Neural cell (in vitro differentiated cells): Measurements from ENCODE around the gene HDAC4. TPM values are rescaled to one million over a fixed set of nuclear protein-coding genes. Genes with fewer than 3 reads are reported as not detected.

Experiments used
- H2AFZ ChIP-seq: fragments of 200-600, 300-800 bp; sonication (generic), shearing (Covaris generic); 2 replicates; pipeline ENCODE4 v1.6.0; 2014; ENCODE audit warnings: low read depth, mild to moderate bottlenecking, antibody characterized with exemption, low read length, moderate library complexity
- H3F3A ChIP-seq: fragments of 200-600 bp; shearing (Covaris generic); 2 replicates; pipeline ENCODE4 v1.6.1; 2016; ENCODE audit warnings: mild to moderate bottlenecking, moderate library complexity, mixed read lengths, antibody characterized with exemption, low read length; ENCODE audit not compliant: insufficient read depth, poor library complexity, severe bottlenecking
- H3K27ac ChIP-seq: fragments of 200-600, 300-800 bp; sonication (generic), shearing (Covaris generic); 2 replicates; pipeline ENCODE4 v1.5.1; 2014; ENCODE audit warnings: mild to moderate bottlenecking, low read length, moderate library complexity
- H3K27me3 ChIP-seq: fragments of 300-800, 200-600 bp; sonication (generic), shearing (Covaris generic); 2 replicates; pipeline ENCODE4 v1.6.0; 2014; ENCODE audit warnings: mild to moderate bottlenecking, low read depth, low read length, moderate library complexity; ENCODE audit not compliant: insufficient read depth
- H3K36me3 ChIP-seq: fragments of 300-800, 200-600 bp; sonication (generic), shearing (Covaris generic); 2 replicates; pipeline ENCODE4 v1.5.1; 2014; ENCODE audit warnings: mild to moderate bottlenecking, antibody characterized with exemption, low read length, moderate library complexity; ENCODE audit not compliant: insufficient read depth
- H3K4me2 ChIP-seq: fragments of 300-800, 200-600 bp; sonication (generic), shearing (Covaris generic); 2 replicates; pipeline ENCODE4 v1.6.0; 2014; ENCODE audit warnings: mild to moderate bottlenecking, low read length
- H3K4me3 ChIP-seq: fragments of 300-800, 200-600 bp; sonication (generic), shearing (Covaris generic); 2 replicates; pipeline ENCODE4 v1.5.1; 2014; ENCODE audit warnings: mild to moderate bottlenecking, low read length, moderate library complexity
- H3K79me2 ChIP-seq: fragments of 200-600 bp; shearing (Covaris generic); replicated peaks from 2 replicates; pipeline ENCODE4 v1.6.0; 2014; ENCODE audit warnings: mild to moderate bottlenecking, low read length, moderate library complexity; ENCODE audit not compliant: insufficient read depth
- H3K9ac ChIP-seq: fragments of 300-800, 200-600 bp; sonication (generic), shearing (Covaris generic); 2 replicates; pipeline ENCODE4 v1.6.1; 2016; ENCODE audit warnings: mild to moderate bottlenecking, low read length, mixed read lengths
- H3K9me2 ChIP-seq: fragments of 200-600 bp; shearing (Covaris generic); 2 replicates; pipeline ENCODE4 v1.6.1; 2016; ENCODE audit warnings: mild to moderate bottlenecking, low read length, mixed read lengths; ENCODE audit not compliant: insufficient read depth
- H3K9me3 ChIP-seq: fragments of 200-600, 300-800 bp; sonication (generic), shearing (Covaris generic); 2 replicates; pipeline ENCODE4 v1.6.1; 2016; ENCODE audit warnings: mild to moderate bottlenecking, mixed run types, low read length, moderate library complexity, mixed read lengths
- H4K20me1 ChIP-seq: fragments of 200-600 bp; shearing (Covaris generic); 2 replicates; pipeline ENCODE4 v1.6.1; 2016; ENCODE audit warnings: mild to moderate bottlenecking, mixed run types; ENCODE audit not compliant: insufficient read depth
- EP300 ChIP-seq: fragments of 450-650 bp; conservative IDR thresholded peaks from 2 replicates; pipeline ENCODE4 v1.6.1; 2014; ENCODE audit warnings: antibody characterized with exemption, mild to moderate bottlenecking, moderate library complexity; ENCODE audit not compliant: poor library complexity, severe bottlenecking
- EZH2 ChIP-seq: fragments of 200-600, 300-800 bp; shearing (Covaris generic), sonication (generic); IDR thresholded peaks from 2 replicates; pipeline ENCODE4 v1.6.1; 2014; ENCODE audit warnings: antibody characterized with exemption, low read length, borderline replicate concordance, mild to moderate bottlenecking; ENCODE audit not compliant: insufficient read depth, poor library complexity, severe bottlenecking
- MXI1 ChIP-seq: fragments of 450-650 bp; conservative IDR thresholded peaks from 2 replicates; pipeline ENCODE4 v1.6.1; 2014; ENCODE audit warnings: antibody characterized with exemption, mild to moderate bottlenecking; ENCODE audit not compliant: poor library complexity, severe bottlenecking
- POLR2AphosphoS5 ChIP-seq: IDR thresholded peaks from 2 replicates; pipeline ENCODE4 v1.6.1; 2012
- RAD21 ChIP-seq: fragments of 450-650 bp; conservative IDR thresholded peaks from 2 replicates; pipeline ENCODE4 v1.6.1; 2014; ENCODE audit warnings: antibody characterized with exemption, mild to moderate bottlenecking, moderate library complexity
- SMC3 ChIP-seq: fragments of 450-650 bp; conservative IDR thresholded peaks from 2 replicates; pipeline ENCODE4 v1.6.1; 2014; ENCODE audit warnings: antibody characterized with exemption, mild to moderate bottlenecking, moderate library complexity; ENCODE audit not compliant: poor library complexity
- TAF1 ChIP-seq: IDR thresholded peaks from 2 replicates; pipeline ENCODE4 v1.6.1; 2012; ENCODE audit warnings: low read depth
- polyA plus RNA-seq: library from polyadenylated mRNA; depleted of rRNA; stranded (reverse); fragments of >200 nt; gene quantifications from 2 replicates; pipeline ENCODE4 v1.2.3, GENCODE V29; 2014
- TF ChIP-seq, protein P1 (sequence below): IDR thresholded peaks from 2 replicates; pipeline ENCODE4 v1.6.1; 2012; ENCODE audit warnings: borderline replicate concordance
- TF ChIP-seq, protein P2 (sequence below): fragments of 450-650 bp; IDR thresholded peaks from 2 replicates; pipeline ENCODE4 v1.5.1; 2014; ENCODE audit warnings: antibody characterized with exemption, mild to moderate bottlenecking, moderate library complexity; ENCODE audit not compliant: poor library complexity, severe bottlenecking

HDAC4 gene
- polyA plus RNA-seq, 1 donor from 2014 or later, result 3.4 TPM

DNA sequence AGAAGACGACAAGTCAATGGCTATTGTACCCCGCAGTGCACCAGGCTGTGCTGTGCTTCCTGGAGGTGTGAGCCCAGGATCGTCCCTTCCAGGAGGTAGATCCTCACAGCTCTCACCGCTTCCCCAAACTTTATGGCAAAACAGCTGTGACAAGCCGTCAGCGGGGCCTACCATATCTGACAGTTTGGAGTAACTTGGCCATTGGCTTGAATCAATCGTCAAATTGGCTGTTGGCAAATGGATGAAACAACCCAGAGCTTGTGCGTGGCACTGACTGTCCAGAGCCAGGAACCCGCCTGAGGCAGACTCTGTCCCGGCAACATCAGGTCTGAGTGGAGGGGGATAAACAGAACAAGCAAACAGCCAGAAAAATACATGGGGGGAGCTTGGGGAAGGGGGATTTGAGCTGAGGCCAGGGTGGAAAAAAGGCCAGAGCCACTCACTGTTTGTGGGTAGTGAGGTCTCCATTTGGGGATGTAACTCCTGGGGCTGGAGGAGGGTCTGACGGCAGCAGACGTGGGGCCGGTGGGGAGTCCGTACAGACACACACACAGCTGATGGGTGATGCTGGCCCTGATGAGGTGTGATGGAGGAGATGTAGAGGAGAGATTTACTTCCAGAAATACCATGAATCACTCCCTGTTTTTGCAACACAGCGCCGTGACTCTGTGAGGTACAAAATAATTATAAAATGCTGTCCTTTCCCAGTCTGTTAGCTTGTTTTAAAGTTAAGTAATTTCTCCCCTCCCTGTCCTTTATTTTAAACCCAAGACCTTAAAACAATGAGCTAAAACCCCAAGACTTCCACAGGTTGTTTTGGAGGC is 378.2 kb downstream of the HDAC4 start:
- H4K20me1 ChIP-seq, result no peaks in the 10 kb centered on the region
- H3K9me3 ChIP-seq, result no peaks in the 10 kb centered on the region

DNA sequence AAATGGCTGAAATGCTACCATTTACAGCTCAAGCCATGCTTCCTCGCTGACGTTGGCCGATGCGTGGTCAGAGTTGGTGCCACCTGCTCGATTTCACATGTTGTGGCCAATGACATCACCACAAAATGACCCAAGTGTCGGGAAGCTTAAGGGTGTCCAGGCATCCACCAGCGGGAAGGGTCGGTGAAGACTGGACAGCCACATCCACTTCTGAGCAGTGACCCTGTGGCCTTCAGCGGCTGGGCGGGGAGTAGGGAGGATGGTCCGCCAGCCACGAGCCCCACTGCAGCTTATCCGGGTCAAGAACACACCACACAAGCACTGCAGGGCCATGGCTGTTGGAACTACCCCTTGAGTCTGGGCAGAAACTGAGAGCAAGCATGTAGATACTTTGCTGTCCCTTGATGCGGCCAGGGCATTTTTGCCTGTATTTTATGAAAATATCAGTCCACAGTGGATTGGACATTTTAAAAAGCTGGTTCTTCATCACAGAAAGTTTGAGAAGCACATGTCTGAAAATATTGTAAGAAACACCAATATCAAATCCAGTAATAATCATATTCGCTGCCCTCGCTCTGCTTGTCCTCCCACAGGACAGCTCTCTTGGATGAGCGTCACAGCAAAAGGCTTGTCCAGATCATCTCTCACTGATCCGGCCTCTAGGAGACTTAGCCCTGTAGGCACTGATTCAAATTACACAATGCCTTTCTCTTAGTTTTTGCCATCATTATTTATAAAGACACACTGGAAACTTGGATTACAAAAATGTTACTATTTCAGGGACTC is 379.0 kb downstream of the HDAC4 start:
- H3K4me2 ChIP-seq, result no peak overlapping the region
- no peaks in the 10 kb centered on the region for H3K36me3 ChIP-seq
- TF ChIP-seq SMC3 (no peak), POLR2AphosphoS5 (no peak), MXI1 (no peak), EP300 (no peak), EZH2 (no peak)
- TF ChIP-seq, protein P1, sequence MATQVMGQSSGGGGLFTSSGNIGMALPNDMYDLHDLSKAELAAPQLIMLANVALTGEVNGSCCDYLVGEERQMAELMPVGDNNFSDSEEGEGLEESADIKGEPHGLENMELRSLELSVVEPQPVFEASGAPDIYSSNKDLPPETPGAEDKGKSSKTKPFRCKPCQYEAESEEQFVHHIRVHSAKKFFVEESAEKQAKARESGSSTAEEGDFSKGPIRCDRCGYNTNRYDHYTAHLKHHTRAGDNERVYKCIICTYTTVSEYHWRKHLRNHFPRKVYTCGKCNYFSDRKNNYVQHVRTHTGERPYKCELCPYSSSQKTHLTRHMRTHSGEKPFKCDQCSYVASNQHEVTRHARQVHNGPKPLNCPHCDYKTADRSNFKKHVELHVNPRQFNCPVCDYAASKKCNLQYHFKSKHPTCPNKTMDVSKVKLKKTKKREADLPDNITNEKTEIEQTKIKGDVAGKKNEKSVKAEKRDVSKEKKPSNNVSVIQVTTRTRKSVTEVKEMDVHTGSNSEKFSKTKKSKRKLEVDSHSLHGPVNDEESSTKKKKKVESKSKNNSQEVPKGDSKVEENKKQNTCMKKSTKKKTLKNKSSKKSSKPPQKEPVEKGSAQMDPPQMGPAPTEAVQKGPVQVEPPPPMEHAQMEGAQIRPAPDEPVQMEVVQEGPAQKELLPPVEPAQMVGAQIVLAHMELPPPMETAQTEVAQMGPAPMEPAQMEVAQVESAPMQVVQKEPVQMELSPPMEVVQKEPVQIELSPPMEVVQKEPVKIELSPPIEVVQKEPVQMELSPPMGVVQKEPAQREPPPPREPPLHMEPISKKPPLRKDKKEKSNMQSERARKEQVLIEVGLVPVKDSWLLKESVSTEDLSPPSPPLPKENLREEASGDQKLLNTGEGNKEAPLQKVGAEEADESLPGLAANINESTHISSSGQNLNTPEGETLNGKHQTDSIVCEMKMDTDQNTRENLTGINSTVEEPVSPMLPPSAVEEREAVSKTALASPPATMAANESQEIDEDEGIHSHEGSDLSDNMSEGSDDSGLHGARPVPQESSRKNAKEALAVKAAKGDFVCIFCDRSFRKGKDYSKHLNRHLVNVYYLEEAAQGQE, result no peak
- TF ChIP-seq, protein P2, sequence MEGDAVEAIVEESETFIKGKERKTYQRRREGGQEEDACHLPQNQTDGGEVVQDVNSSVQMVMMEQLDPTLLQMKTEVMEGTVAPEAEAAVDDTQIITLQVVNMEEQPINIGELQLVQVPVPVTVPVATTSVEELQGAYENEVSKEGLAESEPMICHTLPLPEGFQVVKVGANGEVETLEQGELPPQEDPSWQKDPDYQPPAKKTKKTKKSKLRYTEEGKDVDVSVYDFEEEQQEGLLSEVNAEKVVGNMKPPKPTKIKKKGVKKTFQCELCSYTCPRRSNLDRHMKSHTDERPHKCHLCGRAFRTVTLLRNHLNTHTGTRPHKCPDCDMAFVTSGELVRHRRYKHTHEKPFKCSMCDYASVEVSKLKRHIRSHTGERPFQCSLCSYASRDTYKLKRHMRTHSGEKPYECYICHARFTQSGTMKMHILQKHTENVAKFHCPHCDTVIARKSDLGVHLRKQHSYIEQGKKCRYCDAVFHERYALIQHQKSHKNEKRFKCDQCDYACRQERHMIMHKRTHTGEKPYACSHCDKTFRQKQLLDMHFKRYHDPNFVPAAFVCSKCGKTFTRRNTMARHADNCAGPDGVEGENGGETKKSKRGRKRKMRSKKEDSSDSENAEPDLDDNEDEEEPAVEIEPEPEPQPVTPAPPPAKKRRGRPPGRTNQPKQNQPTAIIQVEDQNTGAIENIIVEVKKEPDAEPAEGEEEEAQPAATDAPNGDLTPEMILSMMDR, result no peak

More for the DNA sequence above, 378.2 kb downstream of the HDAC4 start:
- Histone ChIP-seq H3K4me2 (no peak overlapping the region), H3F3A (no peaks in the 10 kb centered on the region), H3K79me2 (no peaks in the 10 kb centered on the region), H2AFZ (no peak overlapping the region), H3K9me2 (no peaks in the 10 kb centered on the region), H3K36me3 (no peaks in the 10 kb centered on the region), H3K27ac (no peak overlapping the region), H3K4me3 (no peak overlapping the region), H3K27me3 (no peaks in the 10 kb centered on the region), H3K9ac (no peak overlapping the region)
- TF ChIP-seq SMC3 (no peak), RAD21 (no peak), MXI1 (no peak), TAF1 (no peak), POLR2AphosphoS5 (no peak), EP300 (no peak), EZH2 (no peak)
- TF ChIP-seq, protein P1, result no peak
- TF ChIP-seq, protein P2, result no peak

More for the DNA sequence above, 379.0 kb downstream of the HDAC4 start:
- Histone ChIP-seq H4K20me1 (no peaks in the 10 kb centered on the region), H3F3A (no peaks in the 10 kb centered on the region), H3K4me3 (no peak overlapping the region), H3K27me3 (no peaks in the 10 kb centered on the region), H3K9me3 (no peaks in the 10 kb centered on the region), H2AFZ (no peak overlapping the region), H3K27ac (no peak overlapping the region), H3K79me2 (no peaks in the 10 kb centered on the region), H3K9me2 (no peaks in the 10 kb centered on the region), H3K9ac (no peak overlapping the region)
